ENCODE results near the gene RNF213. TPM values are rescaled to one million over a fixed set of nuclear protein-coding genes. Genes with fewer than 3 reads are reported as not detected.
"Not testable (repeated sequence)": the region's sequence is repeated elsewhere in the genome, so short reads cannot be mapped to it uniquely, and the experiment has no call there.

RNF213 gene
- total RNA-seq, 1 donor from 2014 or later: 110 TPM

GRCh38 chr17:80294653-80295052, 34.0 kb downstream of the RNF213 start:
- H3K27ac Mint-ChIP-seq (ENCODE audit: unreplicated experiment): no peak overlapping the region
- peaks cover 62% of the 10 kb centered on the region for H3K36me3 Mint-ChIP-seq (ENCODE audit: low read depth, unreplicated experiment)
- no peaks in the 10 kb centered on the region for H3K9me3 Mint-ChIP-seq (ENCODE audit: unreplicated experiment)
- peaks cover 3% of the 10 kb centered on the region for H3K27me3 Mint-ChIP-seq (ENCODE audit: unreplicated experiment)
- H3K4me1 Mint-ChIP-seq (ENCODE audit: unreplicated experiment): peaks cover 8% of the 10 kb centered on the region
- no peak for TF ChIP-seq CTCF (IDR thresholded peaks at IDR 0.05; ENCODE audit: unreplicated experiment)
- no peak for DNase-seq (ENCODE audit: low spot score)
- peak overlapping the region; percentile 1 for H3K4me3 Mint-ChIP-seq (ENCODE audit: unreplicated experiment)

GRCh38 chr17:80295146-80295545, 34.5 kb downstream of the RNF213 start:
- Mint-ChIP-seq H3K4me1 (ENCODE audit: unreplicated experiment) (peaks cover 3% of the 10 kb centered on the region), H3K9me3 (ENCODE audit: unreplicated experiment) (no peaks in the 10 kb centered on the region), H3K36me3 (ENCODE audit: low read depth, unreplicated experiment) (peaks cover 65% of the 10 kb centered on the region), H3K4me3 (ENCODE audit: unreplicated experiment) (no peak overlapping the region), H3K27ac (ENCODE audit: unreplicated experiment) (no peak overlapping the region), H3K27me3 (ENCODE audit: unreplicated experiment) (peaks cover 3% of the 10 kb centered on the region)
- TF ChIP-seq CTCF (IDR thresholded peaks at IDR 0.05; ENCODE audit: unreplicated experiment): no peak
- no peak for DNase-seq (ENCODE audit: low spot score)

GRCh38 chr17:80295559-80295958, 34.9 kb downstream of the RNF213 start:
- H3K9me3 Mint-ChIP-seq (ENCODE audit: unreplicated experiment): no peaks in the 10 kb centered on the region
- H3K4me1 Mint-ChIP-seq (ENCODE audit: unreplicated experiment): no peaks in the 10 kb centered on the region
- H3K27me3 Mint-ChIP-seq (ENCODE audit: unreplicated experiment): peaks cover 3% of the 10 kb centered on the region
- peaks cover 63% of the 10 kb centered on the region for H3K36me3 Mint-ChIP-seq (ENCODE audit: low read depth, unreplicated experiment)
- no peak for TF ChIP-seq CTCF (IDR thresholded peaks at IDR 0.05; ENCODE audit: unreplicated experiment)
- peak overlapping the region; percentile 67 for H3K4me3 Mint-ChIP-seq (ENCODE audit: unreplicated experiment)
- no peak for DNase-seq (ENCODE audit: low spot score)
- no peak overlapping the region for H3K27ac Mint-ChIP-seq (ENCODE audit: unreplicated experiment)

GRCh38 chr17:80296221-80296620, 35.6 kb downstream of the RNF213 start:
- H3K36me3 Mint-ChIP-seq (ENCODE audit: low read depth, unreplicated experiment): peaks cover 65% of the 10 kb centered on the region
- H3K4me3 Mint-ChIP-seq (ENCODE audit: unreplicated experiment): peak overlapping the region; percentile 14
- H3K4me1 Mint-ChIP-seq (ENCODE audit: unreplicated experiment): no peaks in the 10 kb centered on the region
- H3K27ac Mint-ChIP-seq (ENCODE audit: unreplicated experiment): no peak overlapping the region
- no peaks in the 10 kb centered on the region for H3K9me3 Mint-ChIP-seq (ENCODE audit: unreplicated experiment)
- TF ChIP-seq CTCF (IDR thresholded peaks at IDR 0.05; ENCODE audit: unreplicated experiment): no peak
- H3K27me3 Mint-ChIP-seq (ENCODE audit: unreplicated experiment): peaks cover 3% of the 10 kb centered on the region
- no peak for DNase-seq (ENCODE audit: low spot score)

- no peak overlapping the region for H3K4me3 Mint-ChIP-seq (ENCODE audit: unreplicated experiment)
These were observed 37.4 kb downstream of the RNF213 start for GRCh38 chr17:80297996-80298560.

GRCh38 chr17:80299350-80300100, 38.9 kb downstream of the RNF213 start:
- Mint-ChIP-seq H3K4me3 (ENCODE audit: unreplicated experiment) (peak overlapping the region; percentile 78), H3K36me3 (ENCODE audit: low read depth, unreplicated experiment) (peaks cover 71% of the 10 kb centered on the region)
- not testable (repeated sequence) for H3K27ac Mint-ChIP-seq (ENCODE audit: unreplicated experiment); DNase-seq (ENCODE audit: low spot score); H3K4me1 Mint-ChIP-seq (ENCODE audit: unreplicated experiment); H3K27me3 Mint-ChIP-seq (ENCODE audit: unreplicated experiment); H3K9me3 Mint-ChIP-seq (ENCODE audit: unreplicated experiment)

More at GRCh38 chr17:80297996-80298560, 37.4 kb downstream of the RNF213 start:
- no peak for TF ChIP-seq CTCF (IDR thresholded peaks at IDR 0.05; ENCODE audit: unreplicated experiment)
- peaks cover 69% of the 10 kb centered on the region for H3K36me3 Mint-ChIP-seq (ENCODE audit: low read depth, unreplicated experiment)
- no peaks in the 10 kb centered on the region for H3K9me3 Mint-ChIP-seq (ENCODE audit: unreplicated experiment)
- DNase-seq (ENCODE audit: low spot score): no peak
- H3K27ac Mint-ChIP-seq (ENCODE audit: unreplicated experiment): no peak overlapping the region
- H3K4me1 Mint-ChIP-seq (ENCODE audit: unreplicated experiment): no peaks in the 10 kb centered on the region
- peaks cover 3% of the 10 kb centered on the region for H3K27me3 Mint-ChIP-seq (ENCODE audit: unreplicated experiment)

GRCh38 chr17:80300756-80301155, 40.1 kb downstream of the RNF213 start:
- not testable (repeated sequence) for H3K27me3 Mint-ChIP-seq (ENCODE audit: unreplicated experiment); H3K4me1 Mint-ChIP-seq (ENCODE audit: unreplicated experiment); H3K27ac Mint-ChIP-seq (ENCODE audit: unreplicated experiment); DNase-seq (ENCODE audit: low spot score); H3K9me3 Mint-ChIP-seq (ENCODE audit: unreplicated experiment)
- H3K36me3 Mint-ChIP-seq (ENCODE audit: low read depth, unreplicated experiment): peaks cover 69% of the 10 kb centered on the region
- H3K4me3 Mint-ChIP-seq (ENCODE audit: unreplicated experiment): peak overlapping the region; percentile 2
